HL-60 (cell line): Measurements from ENCODE around the gene MGARP.

Source experiments
- DNase-seq, 2 experiments: peaks; one replicate each; pipeline ENCODE4 v3.0.0-alpha.2; 2010 to 2020; ENCODE audit warnings: low read depth in 1 of 2, low spot score in 1 of 2
- H3K27ac ChIP-seq: fragments of 250-450 bp; sonication (Bioruptor Pico); replicated peaks from 2 replicates; pipeline ENCODE4 v1.5.1; 2020; ENCODE audit warnings: mild to moderate bottlenecking, moderate library complexity
- H3K27me3 ChIP-seq: fragments of 250-450 bp; sonication (Bioruptor Pico); 2 replicates; pipeline ENCODE4 v1.5.1; 2021; ENCODE audit warnings: mild to moderate bottlenecking, moderate library complexity; ENCODE audit not compliant: insufficient read depth, poor library complexity, severe bottlenecking
- H3K4me3 ChIP-seq: replicated peaks from 2 replicates; pipeline ENCODE4 v1.5.1; 2011; ENCODE audit warnings: mild to moderate bottlenecking, control low read depth, low read length; ENCODE audit not compliant: insufficient read depth
- GABPA ChIP-seq: IDR thresholded peaks from 2 replicates; pipeline ENCODE4 v1.6.1; 2012; ENCODE audit warnings: low read depth
- POLR2AphosphoS5 ChIP-seq: IDR thresholded peaks from 2 replicates; pipeline ENCODE4 v1.6.1; 2012; ENCODE audit warnings: low read depth
- SPI1 ChIP-seq: IDR thresholded peaks from 2 replicates; pipeline ENCODE4 v1.6.1; 2012; ENCODE audit warnings: low read depth, mild to moderate bottlenecking, borderline replicate concordance
- TF ChIP-seq, protein P1 (sequence below): IDR thresholded peaks from 2 replicates; pipeline ENCODE4 v1.6.1; 2012; ENCODE audit warnings: low read depth; ENCODE audit not compliant: insufficient replicate concordance
- TF ChIP-seq, protein P2 (sequence below): IDR thresholded peaks from one replicate; pipeline ENCODE4 v1.5.1; 2011; ENCODE audit warnings: low read length, control low read depth, inconsistent platforms; ENCODE audit not compliant: insufficient read depth

Gene MGARP

DNA sequence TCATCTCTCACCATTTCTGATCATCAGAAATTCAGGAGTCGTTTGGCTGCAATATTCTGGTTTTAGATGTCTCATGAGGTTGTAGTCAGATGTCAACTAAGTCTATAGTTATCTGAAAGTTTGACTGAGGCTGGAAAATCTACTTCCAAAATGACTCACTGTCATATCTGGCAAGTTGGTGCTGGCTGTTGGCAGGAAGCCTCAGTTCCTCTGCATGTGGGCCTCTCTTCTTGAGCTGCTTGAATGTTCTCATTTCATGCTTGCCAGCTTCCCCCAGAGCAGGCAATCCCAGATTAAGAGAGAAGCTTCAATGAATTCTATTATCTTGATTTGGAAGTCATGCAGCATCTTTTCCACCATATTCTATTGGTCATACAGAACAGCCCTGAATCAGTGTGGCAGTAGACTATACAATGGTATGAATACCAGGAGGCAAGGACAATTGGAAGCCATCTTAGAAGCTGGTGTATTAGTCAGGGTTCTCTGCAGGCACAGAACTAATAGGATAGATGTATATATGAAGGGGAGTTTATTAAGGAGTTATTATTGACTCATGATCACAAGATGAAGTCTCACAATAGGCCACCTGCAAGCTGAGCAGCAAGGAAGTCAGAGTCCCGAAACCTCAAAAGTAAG lies 56.2 kb downstream of the MGARP start:
- Histone ChIP-seq H3K27ac (0 out of 2 replicates have a peak overlapping the region, but pooled peaks have one; percentile 2), H3K4me3 (no peak overlapping the region), H3K27me3 (no peaks in the 10 kb centered on the region)
- TF ChIP-seq, protein P1, sequence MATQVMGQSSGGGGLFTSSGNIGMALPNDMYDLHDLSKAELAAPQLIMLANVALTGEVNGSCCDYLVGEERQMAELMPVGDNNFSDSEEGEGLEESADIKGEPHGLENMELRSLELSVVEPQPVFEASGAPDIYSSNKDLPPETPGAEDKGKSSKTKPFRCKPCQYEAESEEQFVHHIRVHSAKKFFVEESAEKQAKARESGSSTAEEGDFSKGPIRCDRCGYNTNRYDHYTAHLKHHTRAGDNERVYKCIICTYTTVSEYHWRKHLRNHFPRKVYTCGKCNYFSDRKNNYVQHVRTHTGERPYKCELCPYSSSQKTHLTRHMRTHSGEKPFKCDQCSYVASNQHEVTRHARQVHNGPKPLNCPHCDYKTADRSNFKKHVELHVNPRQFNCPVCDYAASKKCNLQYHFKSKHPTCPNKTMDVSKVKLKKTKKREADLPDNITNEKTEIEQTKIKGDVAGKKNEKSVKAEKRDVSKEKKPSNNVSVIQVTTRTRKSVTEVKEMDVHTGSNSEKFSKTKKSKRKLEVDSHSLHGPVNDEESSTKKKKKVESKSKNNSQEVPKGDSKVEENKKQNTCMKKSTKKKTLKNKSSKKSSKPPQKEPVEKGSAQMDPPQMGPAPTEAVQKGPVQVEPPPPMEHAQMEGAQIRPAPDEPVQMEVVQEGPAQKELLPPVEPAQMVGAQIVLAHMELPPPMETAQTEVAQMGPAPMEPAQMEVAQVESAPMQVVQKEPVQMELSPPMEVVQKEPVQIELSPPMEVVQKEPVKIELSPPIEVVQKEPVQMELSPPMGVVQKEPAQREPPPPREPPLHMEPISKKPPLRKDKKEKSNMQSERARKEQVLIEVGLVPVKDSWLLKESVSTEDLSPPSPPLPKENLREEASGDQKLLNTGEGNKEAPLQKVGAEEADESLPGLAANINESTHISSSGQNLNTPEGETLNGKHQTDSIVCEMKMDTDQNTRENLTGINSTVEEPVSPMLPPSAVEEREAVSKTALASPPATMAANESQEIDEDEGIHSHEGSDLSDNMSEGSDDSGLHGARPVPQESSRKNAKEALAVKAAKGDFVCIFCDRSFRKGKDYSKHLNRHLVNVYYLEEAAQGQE, result no peak
- TF ChIP-seq, protein P2, sequence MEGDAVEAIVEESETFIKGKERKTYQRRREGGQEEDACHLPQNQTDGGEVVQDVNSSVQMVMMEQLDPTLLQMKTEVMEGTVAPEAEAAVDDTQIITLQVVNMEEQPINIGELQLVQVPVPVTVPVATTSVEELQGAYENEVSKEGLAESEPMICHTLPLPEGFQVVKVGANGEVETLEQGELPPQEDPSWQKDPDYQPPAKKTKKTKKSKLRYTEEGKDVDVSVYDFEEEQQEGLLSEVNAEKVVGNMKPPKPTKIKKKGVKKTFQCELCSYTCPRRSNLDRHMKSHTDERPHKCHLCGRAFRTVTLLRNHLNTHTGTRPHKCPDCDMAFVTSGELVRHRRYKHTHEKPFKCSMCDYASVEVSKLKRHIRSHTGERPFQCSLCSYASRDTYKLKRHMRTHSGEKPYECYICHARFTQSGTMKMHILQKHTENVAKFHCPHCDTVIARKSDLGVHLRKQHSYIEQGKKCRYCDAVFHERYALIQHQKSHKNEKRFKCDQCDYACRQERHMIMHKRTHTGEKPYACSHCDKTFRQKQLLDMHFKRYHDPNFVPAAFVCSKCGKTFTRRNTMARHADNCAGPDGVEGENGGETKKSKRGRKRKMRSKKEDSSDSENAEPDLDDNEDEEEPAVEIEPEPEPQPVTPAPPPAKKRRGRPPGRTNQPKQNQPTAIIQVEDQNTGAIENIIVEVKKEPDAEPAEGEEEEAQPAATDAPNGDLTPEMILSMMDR, result no peak
- TF ChIP-seq GABPA, result no peak
- TF ChIP-seq SPI1, result no peak
- no peak for TF ChIP-seq POLR2AphosphoS5
- DNase-seq, result peak in 1 of 2 experiments; percentile 32

- Histone ChIP-seq H3K4me3 (no peak overlapping the region), H3K27me3 (no peaks in the 10 kb centered on the region), H3K27ac (no peak overlapping the region)
- TF ChIP-seq POLR2AphosphoS5 (no peak), SPI1 (no peak), GABPA (no peak)
- TF ChIP-seq, protein P2, result no peak
- DNase-seq, result no peak
Observed at GRCh38 chr4:139222215-139222614, 57.8 kb downstream of the MGARP start.

GRCh38 chr4:139221687-139222086 lies 58.3 kb downstream of the MGARP start:
- Histone ChIP-seq H3K27ac (no peak overlapping the region), H3K27me3 (no peaks in the 10 kb centered on the region), H3K4me3 (no peak overlapping the region)
- TF ChIP-seq, protein P2, result no peak
- no peak for TF ChIP-seq POLR2AphosphoS5
- DNase-seq, result no peak

DNA sequence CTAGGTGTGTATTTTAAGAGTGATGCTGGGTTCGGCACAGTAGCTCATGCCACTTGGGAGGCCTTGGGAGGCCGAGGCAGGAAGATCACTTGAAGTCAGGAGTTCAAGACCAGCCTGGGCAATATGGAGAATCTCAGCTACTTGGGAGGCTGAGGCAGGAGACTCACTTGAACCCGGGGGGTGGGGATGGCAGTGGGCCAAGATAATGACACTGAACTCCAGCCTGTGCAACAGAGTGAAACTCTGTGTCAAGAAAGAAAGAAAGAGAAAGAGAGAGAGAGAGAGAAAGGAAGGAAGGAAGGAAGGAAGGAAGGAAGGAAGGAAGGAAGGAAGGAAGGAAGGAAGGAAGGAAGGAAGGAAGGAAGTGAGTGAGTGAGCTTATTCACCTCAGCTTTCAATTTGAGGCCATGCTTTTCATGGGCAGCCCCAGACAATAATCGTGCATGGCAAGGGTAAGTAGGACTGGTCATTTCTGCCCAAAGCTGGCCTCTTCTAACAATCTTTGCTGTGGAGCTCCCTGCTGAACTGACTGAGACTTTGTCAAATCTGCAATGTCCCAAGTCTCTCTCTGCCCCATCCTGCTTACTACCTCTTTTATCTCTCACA lies 60.5 kb downstream of the MGARP start:
- Histone ChIP-seq H3K27me3 (no peaks in the 10 kb centered on the region), H3K4me3 (no peak overlapping the region), H3K27ac (no peak overlapping the region)
- no peak for DNase-seq
- TF ChIP-seq POLR2AphosphoS5 (no peak), SPI1 (no peak), GABPA (no peak)
- TF ChIP-seq, protein P1, result no peak
- TF ChIP-seq, protein P2, result no peak
